Posterior cingulate gyrus (tissue), 11 donors: ENCODE measurements around the gene EZR.
"Not testable (repeated sequence)": the region's sequence is repeated elsewhere in the genome, so short reads cannot be mapped to it uniquely, and the experiment has no call there.

ENCODE experiments used
- DNase-seq, 10 donors: peaks; one replicate each; pipeline versions ENCODE4 v3.0.0 to v3.0.0-alpha.2; 2020 to 2021; ENCODE audit warnings: mixed read lengths in 3 of 10
- intact Hi-C: fragments of 100-400 bp; cut with DNase I; formaldehyde crosslinking; loops from one replicate; pipeline ENCODE4 v1.15.1; 2023

EZR gene

GRCh38 chr6:158801655-158802294, 17.4 kb downstream of the EZR start:
- no peak for DNase-seq
- intact Hi-C loops, result no loop called here

GRCh38 chr6:158799051-158799792, 19.9 kb downstream of the EZR start:
- DNase-seq, result no peak
- intact Hi-C loops, result no loop called here

GRCh38 chr6:158798311-158798710, 20.9 kb downstream of the EZR start:
- intact Hi-C loops, result no loop called here
- DNase-seq, result no peak

GRCh38 chr6:158797331-158798310, 21.5 kb downstream of the EZR start:
- intact Hi-C loops, result no loop called here
- no peak for DNase-seq

- intact Hi-C loops, result no loop called here
- DNase-seq, result no peak
These were observed 22.8 kb downstream of the EZR start for GRCh38 chr6:158796353-158796752.

GRCh38 chr6:158795516-158795915, 23.7 kb downstream of the EZR start:
- DNase-seq, result no peak
- intact Hi-C loops, result no loop called here

- no peak for DNase-seq
These were observed 25.7 kb downstream of the EZR start for GRCh38 chr6:158793432-158793831.

GRCh38 chr6:158792505-158792904, 26.7 kb downstream of the EZR start:
- DNase-seq, intact Hi-C loops: not testable (repeated sequence)

More at GRCh38 chr6:158793432-158793831, 25.7 kb downstream of the EZR start:
- intact Hi-C loops, result no loop called here

- no peak for DNase-seq
- intact Hi-C loops, result no loop called here
These were observed 27.8 kb downstream of the EZR start for GRCh38 chr6:158791274-158791855.

- no peak for DNase-seq
- intact Hi-C loops, result no loop called here
These were observed 29.9 kb downstream of the EZR start for GRCh38 chr6:158789115-158789917.

- DNase-seq, result no peak
- intact Hi-C loops, result no loop called here
These were observed 31.8 kb downstream of the EZR start for GRCh38 chr6:158787395-158787794.

GRCh38 chr6:158786645-158787304, 32.4 kb downstream of the EZR start:
- intact Hi-C loops, result no loop called here
- DNase-seq, result no peak

GRCh38 chr6:158785036-158785435, 34.1 kb downstream of the EZR start:
- peak in 1 of 10 donors; percentile 32 for DNase-seq
- intact Hi-C loops, result no loop called here

- intact Hi-C loops, result no loop called here
- peak in 1 of 10 donors; percentile 40 for DNase-seq
These were observed 34.7 kb downstream of the EZR start for GRCh38 chr6:158784505-158784904.

- intact Hi-C loops, result no loop called here
- no peak for DNase-seq
These were observed 35.3 kb downstream of the EZR start for GRCh38 chr6:158783851-158784250.

- intact Hi-C loops, result no loop called here
- peak in 1 of 10 donors; percentile 36 for DNase-seq
These were observed 36.1 kb downstream of the EZR start for GRCh38 chr6:158783167-158783450.

GRCh38 chr6:158782432-158783166, 36.6 kb downstream of the EZR start:
- intact Hi-C loops, result no loop called here
- DNase-seq, result no peak

- DNase-seq, result peak in 1 of 10 donors; percentile 34
- intact Hi-C loops, result no loop called here
These were observed 37.3 kb downstream of the EZR start for GRCh38 chr6:158781692-158782373.
